Measurements from ENCODE around the gene CFAP91.

Gene CFAP91

DNA sequence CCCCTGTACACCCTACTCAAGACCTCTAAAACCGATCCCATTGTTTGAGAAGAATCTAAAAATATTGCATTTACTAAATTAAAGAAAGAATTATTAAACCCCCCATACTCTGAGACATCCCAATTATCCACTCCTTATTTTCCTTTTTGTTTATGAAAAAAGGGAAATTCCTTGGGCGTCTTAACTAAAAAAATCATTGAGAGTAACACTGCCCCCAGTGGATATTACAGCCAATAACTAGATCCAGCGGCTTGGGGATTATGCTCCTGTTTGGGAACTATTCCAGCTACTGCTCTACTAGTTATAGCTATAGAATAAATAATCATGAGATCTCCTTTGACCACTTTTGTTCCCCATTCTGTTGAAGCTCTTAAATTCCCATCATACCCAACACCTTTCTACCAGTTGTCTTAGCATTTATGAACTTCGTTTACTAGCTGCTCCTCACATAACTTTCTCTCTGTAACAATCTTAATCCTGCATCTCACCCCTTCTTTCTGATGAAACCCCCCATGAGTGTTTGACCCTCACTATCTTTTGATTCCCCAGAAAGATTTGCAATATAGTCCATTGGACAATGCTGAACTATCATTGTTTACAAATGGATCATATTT is 12.7 kb upstream of the CFAP91 start:
- no peak overlapping the region for H3K4me3 ChIP-seq (ENCODE audit: low read length)
- no peaks in the 10 kb centered on the region for H3K36me3 ChIP-seq (ENCODE audit: control insufficient read depth, insufficient read depth, low read length)
- no peaks in the 10 kb centered on the region for H3K9me3 ChIP-seq (ENCODE audit: control insufficient read depth, low read length)
- no peaks in the 10 kb centered on the region for H3K27me3 ChIP-seq (ENCODE audit: control insufficient read depth, insufficient read depth, low read length)
- H3K4me1 ChIP-seq (ENCODE audit: control insufficient read depth, insufficient read depth, low read length) = no peaks in the 10 kb centered on the region
- no peak overlapping the region for H3K9ac ChIP-seq (ENCODE audit: low read length)

DNA sequence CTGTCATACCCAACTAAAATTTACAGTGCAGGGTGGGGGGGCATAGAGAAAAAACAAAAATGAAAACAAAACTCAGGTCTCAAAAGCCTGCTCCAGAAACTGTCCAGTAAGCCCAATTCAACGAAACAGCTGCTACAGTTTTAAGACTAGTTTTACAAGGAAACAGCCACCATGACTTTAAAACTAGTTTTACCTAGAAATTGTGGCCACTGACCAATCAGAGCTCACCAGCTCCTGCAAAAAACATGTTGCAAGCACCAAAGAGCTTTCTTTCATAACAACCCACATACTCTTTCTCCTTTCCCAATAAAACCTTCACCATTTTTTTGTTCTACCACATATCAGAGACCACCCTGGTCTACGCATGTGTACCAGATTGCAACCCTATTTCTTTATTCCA is 7.3 kb upstream of the CFAP91 start:
- no peak overlapping the region for H3K9ac ChIP-seq (ENCODE audit: low read length)
- no peaks in the 10 kb centered on the region for H3K4me1 ChIP-seq (ENCODE audit: control insufficient read depth, insufficient read depth, low read length)
- no peaks in the 10 kb centered on the region for H3K9me3 ChIP-seq (ENCODE audit: control insufficient read depth, low read length)
- no peaks in the 10 kb centered on the region for H3K36me3 ChIP-seq (ENCODE audit: control insufficient read depth, insufficient read depth, low read length)
- H3K4me3 ChIP-seq (ENCODE audit: low read length) = no peak overlapping the region
- no peaks in the 10 kb centered on the region for H3K27me3 ChIP-seq (ENCODE audit: control insufficient read depth, insufficient read depth, low read length)

DNA sequence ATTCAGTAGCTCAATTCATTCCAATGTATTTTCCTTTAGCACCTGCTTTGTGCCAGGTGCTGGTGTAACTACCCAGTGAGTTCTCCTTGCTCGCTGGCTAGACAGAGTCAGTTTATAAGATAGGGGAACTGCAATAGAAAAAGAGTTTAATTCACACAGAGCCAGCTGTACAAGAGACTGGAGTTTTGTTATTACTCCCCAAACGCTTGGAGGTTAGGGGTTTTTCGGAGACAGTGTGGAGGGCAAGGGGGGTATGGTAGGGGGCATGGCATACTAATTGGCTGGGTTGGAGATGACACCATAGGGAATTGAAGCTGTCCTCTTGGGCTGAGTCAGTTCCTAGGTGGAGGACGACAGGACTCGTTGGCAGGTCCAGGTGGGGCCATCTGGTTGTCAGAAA is 5.4 kb upstream of the CFAP91 start:
- Histone ChIP-seq H3K9ac (ENCODE audit: low read length) (no peak overlapping the region), H3K4me3 (ENCODE audit: low read length) (no peak overlapping the region)

DNA sequence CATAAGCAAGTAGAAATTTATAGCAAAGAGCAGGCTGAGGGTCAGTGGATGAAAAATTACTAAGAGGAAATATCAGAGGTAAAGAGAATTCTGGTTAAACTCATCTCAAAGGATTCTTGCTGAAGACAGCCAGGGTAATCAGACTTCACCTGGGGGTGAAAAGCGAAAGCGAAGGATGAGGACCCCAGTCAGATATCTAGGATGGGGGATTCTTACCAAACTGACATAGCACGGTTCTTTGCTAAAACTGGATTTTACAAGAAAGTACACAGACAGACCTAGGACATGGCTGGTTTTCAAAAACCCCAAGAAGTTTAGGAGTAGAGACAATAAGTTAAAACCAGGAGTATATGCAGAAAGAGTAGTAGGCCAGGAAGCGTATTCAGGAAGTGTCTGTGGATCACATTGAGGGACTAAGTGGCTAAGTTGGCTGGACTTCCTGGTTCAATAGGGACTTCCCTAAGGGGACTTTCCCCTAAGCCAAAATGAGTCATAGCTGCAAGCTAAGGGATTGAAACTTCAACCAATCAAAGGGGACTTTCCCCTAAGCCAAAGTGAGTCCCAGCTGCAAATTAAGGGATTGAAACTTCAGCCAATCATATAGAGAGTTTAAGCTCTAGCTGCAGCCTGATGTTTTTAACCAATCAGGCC is 2.4 kb upstream of the CFAP91 start:
- Histone ChIP-seq H3K4me3 (ENCODE audit: low read length) (no peak overlapping the region), H3K9me3 (ENCODE audit: control insufficient read depth, low read length) (no peaks in the 10 kb centered on the region)

More for the DNA sequence above, 5.4 kb upstream of the CFAP91 start:
- no peaks in the 10 kb centered on the region for H3K9me3 ChIP-seq (ENCODE audit: control insufficient read depth, low read length)
- H3K27me3 ChIP-seq (ENCODE audit: control insufficient read depth, insufficient read depth, low read length) = no peaks in the 10 kb centered on the region
- H3K36me3 ChIP-seq (ENCODE audit: control insufficient read depth, insufficient read depth, low read length) = no peaks in the 10 kb centered on the region
- H3K4me1 ChIP-seq (ENCODE audit: control insufficient read depth, insufficient read depth, low read length) = no peaks in the 10 kb centered on the region

DNA sequence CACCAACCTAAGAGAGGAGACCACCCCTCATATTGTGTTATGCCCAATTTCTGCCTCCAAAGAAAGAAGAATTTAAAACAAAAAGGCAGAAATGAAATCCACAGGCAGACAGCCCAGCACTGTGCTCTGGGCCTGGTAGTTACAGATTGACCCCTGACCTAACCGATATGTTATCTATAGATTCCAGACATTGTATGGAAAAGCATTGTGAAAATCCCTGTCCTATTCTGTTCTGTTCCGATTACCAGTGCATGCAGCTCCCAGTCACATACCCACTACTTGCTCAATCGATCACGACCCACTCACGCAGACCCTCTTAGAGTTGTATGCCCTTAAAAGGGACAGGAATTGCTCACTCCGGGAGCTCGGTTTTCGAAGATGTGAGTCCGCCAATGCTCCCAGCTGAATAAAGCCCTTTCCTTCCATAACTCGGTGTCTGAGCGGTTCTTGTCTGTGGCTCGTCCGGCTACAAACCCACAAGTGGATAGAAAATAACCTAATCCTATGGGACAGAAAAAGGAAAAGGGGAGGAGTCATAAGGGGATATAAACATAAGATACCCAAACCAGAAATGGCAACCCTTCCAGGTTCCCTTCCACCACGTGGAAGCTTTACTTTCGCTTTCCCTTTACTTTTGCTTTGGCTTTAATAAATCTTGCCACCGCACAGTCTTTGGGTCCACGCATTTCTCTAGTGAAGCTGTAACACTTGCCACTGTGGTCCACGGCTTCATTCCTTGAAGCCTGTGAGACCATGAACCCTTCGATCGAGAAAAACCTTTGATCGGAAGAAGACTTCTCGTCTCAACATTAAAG is 1.7 kb upstream of the CFAP91 start:
- Histone ChIP-seq H3K36me3 (ENCODE audit: control insufficient read depth, insufficient read depth, low read length) (no peaks in the 10 kb centered on the region), H3K4me1 (ENCODE audit: control insufficient read depth, insufficient read depth, low read length) (peaks cover 4% of the 10 kb centered on the region), H3K9me3 (ENCODE audit: control insufficient read depth, low read length) (no peaks in the 10 kb centered on the region), H3K27me3 (ENCODE audit: control insufficient read depth, insufficient read depth, low read length) (peaks cover 8% of the 10 kb centered on the region), H3K9ac (ENCODE audit: low read length) (no peak overlapping the region), H3K4me3 (ENCODE audit: low read length) (no peak overlapping the region)

More for the DNA sequence above, 2.4 kb upstream of the CFAP91 start:
- Histone ChIP-seq H3K27me3 (ENCODE audit: control insufficient read depth, insufficient read depth, low read length) (peaks cover 8% of the 10 kb centered on the region), H3K4me1 (ENCODE audit: control insufficient read depth, insufficient read depth, low read length) (peaks cover 4% of the 10 kb centered on the region), H3K9ac (ENCODE audit: low read length) (no peak overlapping the region), H3K36me3 (ENCODE audit: control insufficient read depth, insufficient read depth, low read length) (no peaks in the 10 kb centered on the region)

DNA sequence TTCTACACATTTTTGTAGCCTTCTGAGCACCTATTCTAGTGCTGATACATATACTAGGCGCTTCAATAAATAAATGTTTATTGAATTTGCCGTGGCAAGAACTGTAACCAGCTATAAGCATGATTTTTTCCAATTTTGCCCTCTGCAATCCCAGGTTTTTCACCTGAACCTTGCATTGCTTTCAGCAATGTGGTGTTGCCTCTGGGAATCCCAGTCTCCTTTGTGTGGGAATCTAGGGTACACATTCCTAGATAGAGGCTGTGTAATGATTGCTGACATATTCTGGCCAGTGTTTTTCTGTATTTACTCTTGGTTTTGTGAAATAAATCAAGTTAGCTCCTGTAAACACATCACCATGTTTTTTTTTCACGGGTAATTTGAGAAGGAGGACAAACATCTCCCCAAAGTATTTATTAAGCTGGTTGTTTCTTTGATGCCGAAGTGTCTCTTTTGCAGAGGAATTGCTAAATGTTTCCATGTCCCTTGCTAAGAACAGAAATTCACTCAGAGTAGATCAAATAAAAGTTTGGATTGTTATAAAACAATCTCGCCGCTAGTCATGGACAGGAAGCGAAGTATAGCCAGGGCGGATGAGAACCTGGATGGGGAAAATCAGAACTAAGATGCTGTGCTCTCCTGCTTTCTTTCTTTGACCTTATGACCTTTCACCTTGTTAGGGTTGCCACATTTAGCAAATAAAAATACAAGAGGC is 1.2 kb downstream of the CFAP91 start:
- no peak overlapping the region for H3K4me3 ChIP-seq (ENCODE audit: low read length)
- H3K9ac ChIP-seq (ENCODE audit: low read length) = no peak overlapping the region
- H3K36me3 ChIP-seq (ENCODE audit: control insufficient read depth, insufficient read depth, low read length) = no peaks in the 10 kb centered on the region
- no peaks in the 10 kb centered on the region for H3K9me3 ChIP-seq (ENCODE audit: control insufficient read depth, low read length)
- H3K27me3 ChIP-seq (ENCODE audit: control insufficient read depth, insufficient read depth, low read length) = peaks cover 8% of the 10 kb centered on the region
- peaks cover 4% of the 10 kb centered on the region for H3K4me1 ChIP-seq (ENCODE audit: control insufficient read depth, insufficient read depth, low read length)

DNA sequence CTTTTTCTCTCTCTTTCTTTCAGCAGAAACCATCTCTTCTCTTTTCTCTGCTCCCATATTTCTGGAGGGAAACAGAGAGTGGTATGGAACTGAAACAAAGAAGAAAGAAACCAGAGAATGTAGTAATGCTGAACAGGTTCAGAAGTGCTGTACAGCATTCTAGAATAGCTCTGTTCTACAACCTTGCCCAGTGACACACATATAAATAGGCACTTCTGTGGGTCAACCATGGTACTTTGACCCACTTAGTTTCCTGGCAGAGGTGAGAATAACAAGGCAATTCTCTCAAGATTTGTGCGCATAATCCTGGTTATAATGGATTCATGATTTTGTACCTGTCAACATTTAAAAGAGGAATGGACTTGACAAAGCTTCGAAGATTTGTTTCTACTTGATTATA is 12.3 kb downstream of the CFAP91 start:
- H3K9me3 ChIP-seq (ENCODE audit: control insufficient read depth, low read length) = no peaks in the 10 kb centered on the region
- H3K36me3 ChIP-seq (ENCODE audit: control insufficient read depth, insufficient read depth, low read length) = no peaks in the 10 kb centered on the region
- H3K4me1 ChIP-seq (ENCODE audit: control insufficient read depth, insufficient read depth, low read length) = peaks cover 16% of the 10 kb centered on the region
- no peaks in the 10 kb centered on the region for H3K27me3 ChIP-seq (ENCODE audit: control insufficient read depth, insufficient read depth, low read length)
- no peak overlapping the region for H3K4me3 ChIP-seq (ENCODE audit: low read length)
- H3K9ac ChIP-seq (ENCODE audit: low read length) = no peak overlapping the region

DNA sequence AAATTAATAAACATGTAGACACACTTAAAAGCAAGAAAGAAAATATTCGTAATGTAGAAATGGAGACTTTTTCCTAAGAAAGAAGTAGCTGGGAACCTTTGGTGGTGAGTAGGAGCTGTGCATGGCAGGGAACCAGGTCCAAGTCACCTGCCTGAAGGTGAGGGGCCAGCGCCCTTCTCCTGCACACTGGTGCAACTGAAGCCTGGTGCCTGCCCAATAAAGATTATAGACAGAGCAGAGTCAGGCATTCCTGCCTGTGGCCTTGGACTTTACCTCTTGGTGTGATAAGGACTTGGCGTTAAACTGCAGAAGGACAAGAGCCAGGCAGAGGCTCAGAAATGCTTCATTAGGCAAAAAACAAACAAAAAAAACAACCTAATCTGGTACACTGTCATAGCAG is 14.2 kb downstream of the CFAP91 start:
- H3K4me3 ChIP-seq (ENCODE audit: low read length) = no peak overlapping the region
- H3K4me1 ChIP-seq (ENCODE audit: control insufficient read depth, insufficient read depth, low read length) = peaks cover 16% of the 10 kb centered on the region
- no peak overlapping the region for H3K9ac ChIP-seq (ENCODE audit: low read length)
- no peaks in the 10 kb centered on the region for H3K27me3 ChIP-seq (ENCODE audit: control insufficient read depth, insufficient read depth, low read length)
- H3K9me3 ChIP-seq (ENCODE audit: control insufficient read depth, low read length) = no peaks in the 10 kb centered on the region
- no peaks in the 10 kb centered on the region for H3K36me3 ChIP-seq (ENCODE audit: control insufficient read depth, insufficient read depth, low read length)

DNA sequence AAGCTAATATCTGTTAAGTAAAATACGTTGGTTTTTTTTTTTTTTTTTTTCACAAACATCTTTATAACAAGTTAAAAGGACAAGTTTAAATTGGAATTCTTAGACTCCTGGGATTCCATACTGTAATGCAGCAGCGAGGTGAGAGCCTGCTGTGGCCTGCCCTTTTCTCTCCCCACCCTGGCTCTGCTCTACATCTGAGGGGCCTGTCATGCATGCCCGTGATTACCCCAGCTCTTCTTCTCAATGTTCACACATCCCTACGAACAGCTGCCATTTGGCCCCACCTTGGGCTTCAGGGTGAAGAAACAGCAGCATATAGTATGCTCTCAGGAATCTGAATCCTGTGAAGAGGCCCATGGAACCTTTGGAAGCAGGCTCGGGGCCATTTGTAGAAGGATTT is 14.7 kb downstream of the CFAP91 start:
- no peaks in the 10 kb centered on the region for H3K36me3 ChIP-seq (ENCODE audit: control insufficient read depth, insufficient read depth, low read length)

DNA sequence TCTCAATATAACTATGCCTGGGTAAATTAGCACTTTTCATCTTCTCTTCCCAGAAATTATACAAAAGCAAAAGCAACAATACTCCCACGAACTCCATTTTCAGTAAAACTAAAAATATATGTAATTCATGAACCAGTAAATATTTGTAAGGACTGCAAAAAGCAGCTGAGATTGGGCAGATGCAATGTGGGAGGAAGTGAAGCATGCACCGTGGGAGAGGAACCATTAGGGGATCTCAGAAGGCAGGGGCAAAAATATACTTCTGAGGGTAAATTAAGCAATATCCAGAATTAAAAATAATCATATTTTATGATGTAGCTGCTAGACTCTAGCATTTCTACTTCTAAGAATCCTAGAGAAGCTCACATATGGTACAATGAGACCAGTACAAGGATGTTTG is 20.2 kb downstream of the CFAP91 start:
- H3K9me3 ChIP-seq (ENCODE audit: control insufficient read depth, low read length) = no peaks in the 10 kb centered on the region
- H3K27me3 ChIP-seq (ENCODE audit: control insufficient read depth, insufficient read depth, low read length) = no peaks in the 10 kb centered on the region
- H3K4me3 ChIP-seq (ENCODE audit: low read length) = no peak overlapping the region
- no peak overlapping the region for H3K9ac ChIP-seq (ENCODE audit: low read length)
- peaks cover 3% of the 10 kb centered on the region for H3K4me1 ChIP-seq (ENCODE audit: control insufficient read depth, insufficient read depth, low read length)
- H3K36me3 ChIP-seq (ENCODE audit: control insufficient read depth, insufficient read depth, low read length) = no peaks in the 10 kb centered on the region

More for the DNA sequence above, 14.7 kb downstream of the CFAP91 start:
- Histone ChIP-seq H3K9me3 (ENCODE audit: control insufficient read depth, low read length) (no peaks in the 10 kb centered on the region), H3K9ac (ENCODE audit: low read length) (no peak overlapping the region), H3K27me3 (ENCODE audit: control insufficient read depth, insufficient read depth, low read length) (no peaks in the 10 kb centered on the region), H3K4me1 (ENCODE audit: control insufficient read depth, insufficient read depth, low read length) (peaks cover 16% of the 10 kb centered on the region), H3K4me3 (ENCODE audit: low read length) (no peak overlapping the region)

DNA sequence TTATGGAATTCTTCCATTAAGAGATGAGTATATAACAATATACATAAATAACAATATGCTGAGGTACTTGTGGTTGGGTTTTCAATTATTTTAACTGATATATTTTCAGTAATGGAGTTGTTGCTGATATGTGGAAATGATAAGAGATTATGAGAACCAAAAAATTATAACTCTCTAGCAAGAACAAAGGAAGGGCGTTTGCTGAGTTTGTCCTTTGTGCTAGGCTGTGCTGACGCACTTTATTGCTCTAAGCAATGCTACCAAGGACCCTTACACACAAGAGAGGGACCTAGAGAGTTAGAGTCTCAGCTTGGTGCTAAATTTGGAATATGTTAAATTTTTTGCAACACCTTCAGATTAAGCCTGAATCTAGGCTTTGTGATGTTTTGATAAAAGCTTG is 24.1 kb downstream of the CFAP91 start:
- Histone ChIP-seq H3K9ac (ENCODE audit: low read length) (no peak overlapping the region), H3K4me3 (ENCODE audit: low read length) (no peak overlapping the region), H3K27me3 (ENCODE audit: control insufficient read depth, insufficient read depth, low read length) (no peaks in the 10 kb centered on the region), H3K9me3 (ENCODE audit: control insufficient read depth, low read length) (no peaks in the 10 kb centered on the region), H3K4me1 (ENCODE audit: control insufficient read depth, insufficient read depth, low read length) (no peaks in the 10 kb centered on the region), H3K36me3 (ENCODE audit: control insufficient read depth, insufficient read depth, low read length) (no peaks in the 10 kb centered on the region)

DNA sequence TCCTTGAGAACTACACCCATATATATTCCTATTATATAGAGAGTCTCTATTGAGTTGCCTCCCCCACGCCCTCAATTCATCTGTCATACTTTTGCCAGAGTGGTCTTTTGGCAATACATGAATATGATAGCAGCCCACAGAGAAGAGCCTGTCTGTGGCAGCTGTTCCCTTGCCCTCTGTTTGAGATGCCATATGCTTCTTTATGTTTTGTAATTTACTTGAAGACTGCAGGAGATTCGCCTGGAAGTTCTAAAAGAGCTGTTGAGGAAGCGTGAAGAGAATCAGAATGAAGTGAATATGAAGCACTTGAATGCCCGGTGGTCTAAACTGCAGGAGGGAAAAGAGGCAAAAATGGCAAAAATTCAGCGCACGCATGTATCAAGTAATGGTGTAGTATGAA is 27.2 kb downstream of the CFAP91 start:
- H3K9me3 ChIP-seq (ENCODE audit: control insufficient read depth, low read length) = no peaks in the 10 kb centered on the region
- H3K36me3 ChIP-seq (ENCODE audit: control insufficient read depth, insufficient read depth, low read length) = no peaks in the 10 kb centered on the region
- no peak overlapping the region for H3K9ac ChIP-seq (ENCODE audit: low read length)
- no peaks in the 10 kb centered on the region for H3K27me3 ChIP-seq (ENCODE audit: control insufficient read depth, insufficient read depth, low read length)
- H3K4me1 ChIP-seq (ENCODE audit: control insufficient read depth, insufficient read depth, low read length) = no peaks in the 10 kb centered on the region
- no peak overlapping the region for H3K4me3 ChIP-seq (ENCODE audit: low read length)

Measured in mucosa of stomach (tissue), 1 donor.